ENCODE data around the gene CCSER1.

DNA sequence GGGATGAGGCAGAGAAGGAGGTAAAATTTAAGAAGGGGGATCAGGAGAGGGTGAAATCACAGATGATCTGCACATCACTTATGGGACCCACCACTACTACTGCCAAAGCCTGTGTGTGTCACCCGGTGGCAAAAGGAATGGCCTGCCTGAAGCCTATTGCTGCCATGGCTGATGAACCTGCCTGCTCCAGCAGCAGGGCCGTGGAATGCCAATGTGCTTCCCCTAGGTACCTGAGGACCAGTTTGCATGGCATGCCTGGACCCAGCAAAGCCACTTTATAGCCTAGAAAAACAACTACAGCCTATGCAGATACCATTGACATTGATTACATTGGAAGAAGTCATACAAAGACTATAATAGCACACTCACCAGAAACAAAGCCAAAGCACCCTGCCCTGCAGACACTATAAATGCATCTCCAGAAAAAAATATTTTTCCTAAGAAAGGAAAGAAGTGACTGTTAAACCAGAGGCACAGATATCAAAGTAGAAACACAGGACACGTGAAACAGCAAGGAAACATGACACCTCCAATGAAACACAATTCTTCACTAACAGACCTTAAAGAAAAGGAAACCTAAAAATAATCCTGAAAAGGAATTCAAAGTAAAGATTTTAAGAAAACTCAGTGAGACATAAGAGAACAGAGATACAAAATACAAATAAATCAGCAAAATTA, 1495.9 kb downstream of the CCSER1 start:
- TF ChIP-seq, protein P1, sequence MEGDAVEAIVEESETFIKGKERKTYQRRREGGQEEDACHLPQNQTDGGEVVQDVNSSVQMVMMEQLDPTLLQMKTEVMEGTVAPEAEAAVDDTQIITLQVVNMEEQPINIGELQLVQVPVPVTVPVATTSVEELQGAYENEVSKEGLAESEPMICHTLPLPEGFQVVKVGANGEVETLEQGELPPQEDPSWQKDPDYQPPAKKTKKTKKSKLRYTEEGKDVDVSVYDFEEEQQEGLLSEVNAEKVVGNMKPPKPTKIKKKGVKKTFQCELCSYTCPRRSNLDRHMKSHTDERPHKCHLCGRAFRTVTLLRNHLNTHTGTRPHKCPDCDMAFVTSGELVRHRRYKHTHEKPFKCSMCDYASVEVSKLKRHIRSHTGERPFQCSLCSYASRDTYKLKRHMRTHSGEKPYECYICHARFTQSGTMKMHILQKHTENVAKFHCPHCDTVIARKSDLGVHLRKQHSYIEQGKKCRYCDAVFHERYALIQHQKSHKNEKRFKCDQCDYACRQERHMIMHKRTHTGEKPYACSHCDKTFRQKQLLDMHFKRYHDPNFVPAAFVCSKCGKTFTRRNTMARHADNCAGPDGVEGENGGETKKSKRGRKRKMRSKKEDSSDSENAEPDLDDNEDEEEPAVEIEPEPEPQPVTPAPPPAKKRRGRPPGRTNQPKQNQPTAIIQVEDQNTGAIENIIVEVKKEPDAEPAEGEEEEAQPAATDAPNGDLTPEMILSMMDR (IDR thresholded peaks at IDR 0.05): no peak
- no peak for TF ChIP-seq POLR2A (IDR thresholded peaks at IDR 0.05)
